Keratinocyte (primary cell): ENCODE results near the gene CPA5. TPM values are rescaled to one million over a fixed set of nuclear protein-coding genes. Genes with fewer than 3 reads are reported as not detected.

Source experiments
- DNase-seq: peaks from one replicate; pipeline ENCODE4 v3.0.0-alpha.2; 2011; ENCODE audit warnings: low read depth, missing footprints, low spot score
- FAIRE-seq: peaks from 2 replicates; lab custom pipeline; 2011; peaks lifted over from hg19 to GRCh38; lab: Jason Lieb, UNC
- H2AFZ ChIP-seq: 2 replicates; pipeline ENCODE4 v1.6.0; 2012; ENCODE audit warnings: low read length, control low read depth, inconsistent platforms; ENCODE audit not compliant: control insufficient read depth
- H3K27ac ChIP-seq: 2 replicates; pipeline ENCODE4 v1.5.1; 2011; ENCODE audit warnings: low read length; ENCODE audit not compliant: control insufficient read depth, insufficient read depth
- H3K27me3 ChIP-seq: 3 replicates; pipeline ENCODE4 v1.6.0; 2011; ENCODE audit warnings: low read length; ENCODE audit not compliant: control insufficient read depth, insufficient read depth; ENCODE audit errors: extremely low read depth
- H3K36me3 ChIP-seq, 2 experiments: 2 replicates in 1 of 2; 3 replicates in 1 of 2; pipeline ENCODE4 v1.5.1; 2011; ENCODE audit warnings: low read length in 2 of 2, mild to moderate bottlenecking in 1 of 2; ENCODE audit not compliant: control insufficient read depth in 2 of 2, insufficient read depth in 2 of 2; ENCODE audit errors: extremely low read depth in 1 of 2
- H3K4me1 ChIP-seq: 3 replicates; pipeline ENCODE4 v1.5.1; 2011; ENCODE audit warnings: low read length; ENCODE audit not compliant: control insufficient read depth, insufficient read depth; ENCODE audit errors: extremely low read depth
- H3K4me2 ChIP-seq: 3 replicates; pipeline ENCODE4 v1.6.0; 2011; ENCODE audit warnings: low read depth, low read length; ENCODE audit not compliant: control insufficient read depth, insufficient read depth; ENCODE audit errors: extremely low read depth
- H3K4me3 ChIP-seq, 3 experiments: fragments of 200-600 bp in 1 of 3; sonication (generic) in 1 of 3; 2 replicates in 2 of 3; 3 replicates in 1 of 3; pipeline ENCODE4 v1.5.1; 2011 to 2016; ENCODE audit warnings: low read length in 3 of 3, mild to moderate bottlenecking in 3 of 3, control low read depth in 2 of 3, inconsistent platforms in 1 of 3, low read depth in 1 of 3, mixed read lengths in 1 of 3, mixed run types in 1 of 3, moderate library complexity in 1 of 3; ENCODE audit not compliant: control insufficient read depth in 2 of 3, insufficient read depth in 2 of 3; ENCODE audit errors: extremely low read depth in 1 of 3
- H3K79me2 ChIP-seq: 2 replicates; pipeline ENCODE4 v1.6.0; 2012; ENCODE audit warnings: low read length; ENCODE audit not compliant: control insufficient read depth, insufficient read depth
- H3K9ac ChIP-seq: 3 replicates; pipeline ENCODE4 v1.6.0; 2011; ENCODE audit warnings: low read length; ENCODE audit not compliant: control insufficient read depth, insufficient read depth; ENCODE audit errors: extremely low read depth
- H3K9me1 ChIP-seq: 3 replicates; pipeline ENCODE4 v1.6.0; 2011; ENCODE audit warnings: low read length; ENCODE audit not compliant: control insufficient read depth, insufficient read depth; ENCODE audit errors: extremely low read depth
- H3K9me3 ChIP-seq: 2 replicates; pipeline ENCODE4 v1.5.1; 2012; ENCODE audit warnings: low read depth, low read length; ENCODE audit not compliant: control insufficient read depth
- H4K20me1 ChIP-seq: 3 replicates; pipeline ENCODE4 v1.6.0; 2011; ENCODE audit warnings: low read length; ENCODE audit not compliant: control insufficient read depth, insufficient read depth; ENCODE audit errors: extremely low read depth
- CTCF ChIP-seq, 3 experiments: IDR thresholded peaks in 1 of 3; conservative IDR thresholded peaks in 1 of 3; optimal IDR thresholded peaks in 1 of 3; 2 replicates in 2 of 3; 3 replicates in 1 of 3; pipeline versions ENCODE3 to v1.5.1; 2011; ENCODE audit warnings: low read length in 3 of 3, mild to moderate bottlenecking in 3 of 3, moderate library complexity in 2 of 3, control low read depth in 1 of 3, inconsistent platforms in 1 of 3; ENCODE audit not compliant: insufficient read depth in 2 of 3; ENCODE audit errors: extremely low read depth in 1 of 3
- EZH2 ChIP-seq: IDR thresholded peaks from one replicate; pipeline ENCODE4 v1.6.1; 2012; ENCODE audit warnings: inconsistent platforms, mild to moderate bottlenecking, low read length, moderate library complexity
- dilution Hi-C: fragments of 300-500 bp; cut with MboI; formaldehyde crosslinking; loops from one replicate; pipeline ENCODE4 v1.7.0; 2020; ENCODE audit warnings: low sequenced_read_pairs; ENCODE audit not compliant: extremely low pct_ligation_motif_present
- polyA plus RNA-seq, 5 experiments: library from polyadenylated mRNA; depleted of rRNA in 3 of 5; stranded (reverse) in 3 of 5; stranded (forward) in 1 of 5; unstranded in 1 of 5; fragments of >200 nt; gene quantifications; 1 replicate in 1 of 5; 2 replicates in 3 of 5; 3 replicates in 1 of 5; pipeline versions ENCODE4 v1.2.1 to v1.2.3, GENCODE V29; 2011 to 2012; ENCODE audit warnings: missing spikeins in 2 of 5, low read depth in 1 of 5, low replicate concordance in 1 of 5

CPA5 gene
- polyA plus RNA-seq, 1 donor (not counting 4 experiments of a cell fraction or from before 2014, with no cell fraction given): 0.24 TPM

GRCh38 chr7:130410868-130411541, 66.4 kb downstream of the CPA5 start:
- H3K9me1 ChIP-seq: no peaks in the 10 kb centered on the region
- no peak for FAIRE-seq

DNA sequence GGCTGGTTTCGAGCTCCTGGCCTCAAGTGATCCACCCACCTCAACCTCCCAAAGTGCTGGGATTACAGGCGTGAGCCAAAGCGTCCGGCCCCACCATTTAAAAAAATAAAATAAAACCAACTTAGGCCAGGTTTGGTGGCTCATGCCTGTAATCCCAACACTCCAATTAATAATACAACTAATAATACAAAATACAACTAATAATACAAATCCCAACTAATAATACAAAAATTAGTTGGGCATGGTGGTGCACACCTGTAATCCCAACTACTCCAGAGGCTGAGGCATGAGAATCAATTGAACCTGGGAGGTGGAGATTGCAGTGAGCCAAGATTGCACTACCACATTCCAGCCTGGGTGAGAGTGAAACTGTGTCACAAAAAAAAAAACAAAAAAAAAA, 68.6 kb downstream of the CPA5 start:
- no peak for FAIRE-seq
- Histone ChIP-seq H3K79me2 (no peaks in the 10 kb centered on the region), H2AFZ (no peak overlapping the region), H3K9me1 (no peaks in the 10 kb centered on the region), H3K4me1 (peaks cover 10% of the 10 kb centered on the region), H3K27me3 (no peaks in the 10 kb centered on the region), H3K27ac (no peak overlapping the region), H3K4me2 (no peak overlapping the region), H3K9me3 (no peaks in the 10 kb centered on the region), H3K9ac (no peak overlapping the region), H4K20me1 (no peaks in the 10 kb centered on the region), H3K4me3 (no peak overlapping the region), H3K36me3 (no peaks in the 10 kb centered on the region)
- no peak for DNase-seq
- dilution Hi-C loops: no loop called here
- TF ChIP-seq CTCF (optimal IDR thresholded peaks at IDR 0.05 in 1 of 3, IDR thresholded peaks at IDR 0.05 in 1 of 3, conservative IDR thresholded peaks at IDR 0.05 in 1 of 3; ENCODE audit: extremely low read depth in 1 of 3, insufficient read depth in 2 of 3, low read length in 3 of 3): no peak
- TF ChIP-seq EZH2: no peak

More at GRCh38 chr7:130410868-130411541, 66.4 kb downstream of the CPA5 start:
- Histone ChIP-seq H2AFZ (no peak overlapping the region), H3K36me3 (no peaks in the 10 kb centered on the region), H3K4me2 (no peak overlapping the region), H3K4me3 (no peak overlapping the region), H3K4me1 (no peaks in the 10 kb centered on the region), H3K9ac (no peak overlapping the region), H3K79me2 (no peaks in the 10 kb centered on the region), H3K27ac (no peak overlapping the region), H3K9me3 (no peaks in the 10 kb centered on the region), H3K27me3 (no peaks in the 10 kb centered on the region), H4K20me1 (no peaks in the 10 kb centered on the region)
- dilution Hi-C loops: no loop called here
- no peak for DNase-seq
- no peak for TF ChIP-seq EZH2
- TF ChIP-seq CTCF (optimal IDR thresholded peaks at IDR 0.05 in 1 of 3, IDR thresholded peaks at IDR 0.05 in 1 of 3, conservative IDR thresholded peaks at IDR 0.05 in 1 of 3; ENCODE audit: extremely low read depth in 1 of 3, insufficient read depth in 2 of 3, low read length in 3 of 3): no peak
